GM12878 (cell line): Measurements from ENCODE around the gene SLU7. TPM values are rescaled to one million over a fixed set of nuclear protein-coding genes. Genes with fewer than 3 reads are reported as not detected.

Source experiments
- ATAC-seq: fragments of 200-7000 bp; cut with Tn5 transposase; 3 replicates; pipeline ENCODE4 v1.9.1; 2020; ENCODE audit warnings: mild to moderate bottlenecking, moderate library complexity
- BruUV-seq: library from RNA; stranded (reverse); fragments of 400-500 nt; replicated peaks from 2 replicates; lab custom pipeline; 2021; lab: Mats Ljungman, UMichigan
- CTCF ChIA-PET: fragments of 300-600 bp; sonication (Branson Sonifier 250); formaldehyde crosslinking; extraction: SDS; loops from one replicate; lab custom pipeline; 2021; ENCODE audit warnings: inconsistent platforms; lab: Yijun Ruan, JAX
- POLR2A ChIA-PET: fragments of 350-600 bp; formaldehyde crosslinking; extraction: SDS; loops from one replicate; lab custom pipeline; 2021; ENCODE audit warnings: inconsistent platforms; lab: Charles Lee
- RAD21 ChIA-PET: fragments of 300-600 bp; sonication (Branson Sonifier 250); formaldehyde crosslinking; loops from one replicate; lab custom pipeline; 2023; ENCODE audit warnings: antibody characterized with exemption; ENCODE audit not compliant: unreplicated experiment; lab: Charles Lee
- SMC1A ChIA-PET: fragments of 300-600 bp; sonication (Branson Sonifier 250); formaldehyde crosslinking; loops from one replicate; lab custom pipeline; 2023; ENCODE audit not compliant: unreplicated experiment, uncharacterized antibody; lab: Charles Lee
- DNase-seq: peaks from one replicate; pipeline ENCODE4 v3.0.0-alpha.2; 2011; ENCODE audit warnings: low read depth, low spot score
- FAIRE-seq: peaks from 3 replicates; lab custom pipeline; 2011; peaks lifted over from hg19 to GRCh38; lab: Jason Lieb, UNC
- H2AFZ ChIP-seq: 2 replicates; pipeline ENCODE4 v1.6.0; 2011; ENCODE audit warnings: low read depth, low read length, control low read depth; ENCODE audit not compliant: control insufficient read depth
- H3K27ac ChIP-seq: 2 replicates; pipeline ENCODE4 v1.5.1; 2011; ENCODE audit warnings: control low read depth; ENCODE audit not compliant: control insufficient read depth, insufficient read depth
- H3K27me3 ChIP-seq, 2 experiments: replicated peaks in 1 of 2; 2 replicates each; pipeline versions ENCODE4 v1.6.0 to v1.6.1; 2011; ENCODE audit warnings: low read length in 1 of 2; ENCODE audit not compliant: control insufficient read depth in 2 of 2, insufficient read depth in 2 of 2
- H3K36me3 ChIP-seq, 2 experiments: 2 replicates each; pipeline ENCODE4 v1.5.1; 2011; ENCODE audit warnings: low read length in 1 of 2; ENCODE audit not compliant: control insufficient read depth in 2 of 2, insufficient read depth in 2 of 2
- H3K4me1 ChIP-seq: 2 replicates; pipeline ENCODE4 v1.6.1; 2011; ENCODE audit warnings: mild to moderate bottlenecking, low read length, moderate library complexity, mixed read lengths; ENCODE audit not compliant: control insufficient read depth, insufficient read depth
- H3K4me2 ChIP-seq: 2 replicates; pipeline ENCODE4 v1.6.0; 2011; ENCODE audit warnings: control low read depth; ENCODE audit not compliant: control insufficient read depth, insufficient read depth
- H3K4me3 ChIP-seq: fragments of 200-600 bp; sonication (generic); 2 replicates; pipeline ENCODE4 v1.5.1; 2016
- H3K79me2 ChIP-seq: 2 replicates; pipeline ENCODE4 v1.6.0; 2011; ENCODE audit warnings: low read length; ENCODE audit not compliant: control insufficient read depth, insufficient read depth
- H3K9ac ChIP-seq: 2 replicates; pipeline ENCODE4 v1.8.0; 2011; ENCODE audit warnings: low read length, control low read depth, mixed read lengths; ENCODE audit not compliant: control insufficient read depth, insufficient read depth
- H3K9me3 ChIP-seq: replicated peaks from 3 replicates; pipeline ENCODE4 v1.5.1; 2011; ENCODE audit warnings: mild to moderate bottlenecking, low read length; ENCODE audit not compliant: control insufficient read depth, insufficient read depth
- H4K20me1 ChIP-seq: 2 replicates; pipeline ENCODE4 v1.6.0; 2011; ENCODE audit not compliant: control insufficient read depth, insufficient read depth
- ATF2 ChIP-seq: IDR thresholded peaks from 2 replicates; pipeline ENCODE4 v1.6.1; 2012; ENCODE audit warnings: low read length, inconsistent platforms
- BHLHE40 ChIP-seq, 2 experiments: fragments of 450-650 bp in 1 of 2; IDR thresholded peaks; 2 replicates each; pipeline ENCODE4 v1.6.1; 2011 to 2017; ENCODE audit warnings: low read depth in 2 of 2, borderline replicate concordance in 1 of 2, improper control_type of control experiment in 1 of 2, low read length in 1 of 2, mild to moderate bottlenecking in 1 of 2
- CBX5 ChIP-seq: sonication (generic); IDR thresholded peaks from 2 replicates; pipeline ENCODE4 v1.6.1; 2016; ENCODE audit warnings: low read depth, moderate library complexity, mild to moderate bottlenecking, inconsistent platforms
- EED ChIP-seq: sonication (generic); IDR thresholded peaks from 2 replicates; pipeline ENCODE4 v1.6.1; 2016; ENCODE audit warnings: antibody characterized with exemption, low read depth
- IKZF1 ChIP-seq: fragments of 450-650 bp; conservative IDR thresholded peaks from 2 replicates; pipeline ENCODE4 v1.6.1; 2017; ENCODE audit warnings: antibody characterized with exemption, mild to moderate bottlenecking
- MTA3 ChIP-seq: IDR thresholded peaks from 2 replicates; pipeline ENCODE4 v1.6.1; 2012; ENCODE audit warnings: low read length, inconsistent platforms, borderline replicate concordance
- NR2C1 ChIP-seq: fragments of 450-650 bp; IDR thresholded peaks from 2 replicates; pipeline ENCODE4 v1.6.1; 2017; ENCODE audit warnings: antibody characterized with exemption, mild to moderate bottlenecking, moderate library complexity
- PAX8 ChIP-seq: fragments of 450-650 bp; IDR thresholded peaks from 2 replicates; pipeline ENCODE4 v1.6.1; 2017; ENCODE audit warnings: mild to moderate bottlenecking, moderate library complexity
- POU2F2 ChIP-seq: IDR thresholded peaks from 3 replicates; pipeline ENCODE4 v1.6.1; 2011; ENCODE audit warnings: low read depth, mild to moderate bottlenecking, low read length, borderline replicate concordance
- RELA ChIP-seq: fragments of 450-650 bp; IDR thresholded peaks from 2 replicates; pipeline ENCODE4 v1.8.0; 2014; ENCODE audit warnings: borderline replicate concordance; ENCODE audit not compliant: partially characterized antibody
- SIN3A ChIP-seq: IDR thresholded peaks from 2 replicates; pipeline ENCODE4 v1.6.1; 2012; ENCODE audit warnings: low read depth, low read length, improper control_type of control experiment
- STAT3 ChIP-seq: IDR thresholded peaks from 2 replicates; pipeline ENCODE4 v1.6.1; 2011; ENCODE audit warnings: low read depth, low read length, improper control_type of control experiment
- TBL1XR1 ChIP-seq: IDR thresholded peaks from 2 replicates; pipeline ENCODE4 v1.6.1; 2012; ENCODE audit warnings: low read depth, low read length, improper control_type of control experiment
- ZNF217 ChIP-seq: fragments of 450-650 bp; IDR thresholded peaks from 2 replicates; pipeline ENCODE4 v1.6.1; 2017; ENCODE audit warnings: antibody characterized with exemption, mild to moderate bottlenecking
- ZNF24 ChIP-seq: fragments of 450-650 bp; IDR thresholded peaks from 2 replicates; pipeline ENCODE4 v1.6.1; 2017; ENCODE audit warnings: antibody characterized with exemption, mild to moderate bottlenecking
- ZNF274 ChIP-seq: IDR thresholded peaks from one replicate; pipeline ENCODE4 v1.8.0; 2011; ENCODE audit not compliant: insufficient read length, insufficient read depth
- WGBS: methylation state at CpG from one replicate; pipeline ENCODE4 v1.1.6; 2016; ENCODE audit warnings: low lambda C conversion rate; ENCODE audit not compliant: insufficient replicate concordance, insufficient coverage; ENCODE audit errors: missing lambda C conversion rate; 5-methylcytosine and 5-hydroxymethylcytosine counted together
- in situ Hi-C: fragments of 300-500 bp; cut with MboI; formaldehyde crosslinking; loops from 9 replicates; pipeline ENCODE4 v1.14.3; 2018; ENCODE audit warnings: mixed read lengths
- intact Hi-C: fragments of 100-400 bp; cut with micrococcal nuclease; formaldehyde crosslinking; loops from one replicate; pipeline ENCODE4 v1.14.2; 2022; ENCODE audit not compliant: unreplicated experiment
- polyA plus RNA-seq, 11 experiments: library from polyadenylated mRNA; depleted of rRNA in 4 of 11; unstranded in 6 of 11; stranded (reverse) in 5 of 11; fragments of >200 nt; fragmentation: Nextera tagmentation in 4 of 11; fragmentation: Illumina TruSeq in 1 of 11; extraction: Ambion mirVana in 4 of 11; extraction: Trizol in 1 of 11; gene quantifications; 1 replicate in 1 of 11; 2 replicates in 10 of 11; pipeline versions ENCODE4 v1.2.1 to v1.2.3, GENCODE V29; 2011 to 2016; ENCODE audit warnings: inconsistent platforms in 2 of 11, missing spikeins in 2 of 11, low read depth in 1 of 11
- total RNA-seq, 4 experiments: library from RNA; depleted of rRNA in 3 of 4; stranded (reverse); fragments of >200 nt in 3 of 4; fragmentation: Illumina TruSeq in 1 of 4; extraction: Trizol in 1 of 4; gene quantifications; 2 replicates each; pipeline versions ENCODE4 v1.2.1 to v1.2.3, GENCODE V29; 2013 to 2021
- TF ChIP-seq, protein P1 (sequence below): fragments of 450-650 bp; IDR thresholded peaks from 2 replicates; pipeline ENCODE4 v1.6.1; 2017; ENCODE audit warnings: mild to moderate bottlenecking, moderate library complexity

Gene SLU7
- total and polyA plus RNA-seq, 10 of the 15 experiments (the other 5 are each of a cell fraction or from before 2014, with no cell fraction given) = 32.7 to 55.2 (median 46.6) TPM

DNA sequence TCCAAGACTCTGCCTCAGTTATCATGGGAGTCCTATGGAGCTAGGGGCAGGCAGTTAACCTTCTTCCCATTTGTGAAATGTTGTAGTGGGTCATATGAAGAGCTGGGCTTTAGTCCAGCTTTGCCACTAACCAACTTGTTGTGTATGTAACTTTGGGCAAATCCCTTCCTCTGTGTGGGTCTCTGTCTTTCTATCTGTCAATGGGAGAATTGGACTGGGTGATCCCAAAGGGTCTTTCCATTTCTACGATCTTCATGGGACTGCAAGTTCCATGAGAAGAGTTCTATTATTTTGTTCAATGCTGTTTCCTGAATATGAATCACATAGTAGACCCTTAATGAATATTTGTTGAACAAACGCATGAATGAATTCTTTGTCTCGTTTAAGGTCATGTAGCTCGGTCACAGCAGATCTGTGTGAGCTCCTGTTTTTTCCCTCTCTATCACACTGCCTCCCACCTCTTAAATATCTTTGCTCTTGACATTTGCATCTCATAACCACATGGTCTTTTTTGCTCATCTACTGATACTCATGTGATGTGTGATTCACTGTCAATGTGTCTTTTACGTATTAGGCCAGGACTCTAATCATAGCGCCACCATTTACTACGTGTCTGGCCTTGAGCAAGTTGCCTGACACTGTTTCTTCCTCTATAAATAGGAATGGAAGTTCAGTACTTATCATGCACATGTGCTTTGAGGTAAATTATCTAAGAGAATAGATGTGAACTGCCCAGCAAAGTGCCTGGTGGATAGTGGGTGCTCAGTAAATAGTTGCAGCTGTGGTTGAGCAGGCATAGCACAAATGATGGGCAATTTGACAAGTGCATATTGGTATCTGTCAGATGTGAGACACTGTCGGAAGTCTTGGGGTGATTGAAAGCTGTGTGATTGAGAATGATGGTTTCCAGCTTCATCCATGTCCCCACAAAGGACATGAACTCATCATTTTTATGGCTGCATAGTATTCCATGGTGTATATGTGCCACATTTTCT, 40.2 kb upstream of the SLU7 start:
- Histone ChIP-seq H3K79me2 (peaks cover 14% of the 10 kb centered on the region), H3K9me3 (no peaks in the 10 kb centered on the region; the same call in 2 of the 3 replicates), H3K4me3 (no peak overlapping the region), H4K20me1 (no peaks in the 10 kb centered on the region), H3K4me1 (peaks cover 45% of the 10 kb centered on the region), H3K36me3 (no peaks in the 10 kb centered on the region), H3K9ac (peak overlapping the region; percentile 24; the same call in 1 of the 2 replicates), H2AFZ (peak overlapping the region; percentile 65), H3K4me2 (peak overlapping the region; percentile 19), H3K27me3 (no peaks in the 10 kb centered on the region), H3K27ac (peak overlapping the region; percentile 70)
- peak; percentile 92 for DNase-seq
- SMC1A ChIA-PET = interaction anchor here (0.9 to 15.7 kb wide), 13 partner anchors 8 to 48 kb away, joined by 3 to 511 read pairs (median 11); no protein-coding TSS in a partner anchor
- CTCF ChIA-PET = interaction anchor here (0.8 to 6.2 kb wide), 13 partner anchors 8 to 51 kb away, joined by 3 to 127 read pairs (median 5); partner anchors contain the start of gene PTTG1
- in situ Hi-C loops (no loop called here), intact Hi-C loops (loop anchor here (1.0 kb wide), 2 partner anchors 8 to 16 kb away; no protein-coding TSS in a partner anchor)
- TSS peak; percentile 100 for BruUV-seq
- WGBS = 15% methylated on average over 8 of the region's 8 CpGs
- peak; percentile 64 for FAIRE-seq
- RAD21 ChIA-PET = interaction anchor here (0.8 to 6.0 kb wide), 19 partner anchors 8 to 48 kb away, joined by 3 to 152 read pairs (median 7); partner anchors contain the start of gene SLU7
- POLR2A ChIA-PET = interaction anchor here (0.5 to 6.2 kb wide), 16 partner anchors 8 to 48 kb away, joined by 3 to 97 read pairs (median 7); partner anchors contain the start of genes PTTG1 and SLU7
- peak; percentile 77 for ATAC-seq
- TF ChIP-seq STAT3 (peak; percentile 90; the same call in 1 of the 2 replicates), MTA3 (peak; percentile 17; the same call in 1 of the 2 replicates), ATF2 (peak; percentile 52; the same call in 1 of the 2 replicates), ZNF217 (peak; percentile 88), RELA (peak; percentile 67), POU2F2 (peak; percentile 87), EED (peak; percentile 31; the same call in 1 of the 2 replicates), SIN3A (no peak), ZNF274 (no peak), TBL1XR1 (no peak), IKZF1 (peak; percentile 75), BHLHE40 (IDR thresholded peaks at IDR 0.05; ENCODE audit: borderline replicate concordance in 1 of 2, low read depth in 2 of 2, low read length in 1 of 2) (peak; percentile 90 to 91), NR2C1 (no peak), PAX8 (no peak), ZNF24 (0 out of 2 replicates have a peak, but pooled peaks have one; percentile 45), CBX5 (no peak; the same call in 1 of the 2 replicates)
- TF ChIP-seq, protein P1, sequence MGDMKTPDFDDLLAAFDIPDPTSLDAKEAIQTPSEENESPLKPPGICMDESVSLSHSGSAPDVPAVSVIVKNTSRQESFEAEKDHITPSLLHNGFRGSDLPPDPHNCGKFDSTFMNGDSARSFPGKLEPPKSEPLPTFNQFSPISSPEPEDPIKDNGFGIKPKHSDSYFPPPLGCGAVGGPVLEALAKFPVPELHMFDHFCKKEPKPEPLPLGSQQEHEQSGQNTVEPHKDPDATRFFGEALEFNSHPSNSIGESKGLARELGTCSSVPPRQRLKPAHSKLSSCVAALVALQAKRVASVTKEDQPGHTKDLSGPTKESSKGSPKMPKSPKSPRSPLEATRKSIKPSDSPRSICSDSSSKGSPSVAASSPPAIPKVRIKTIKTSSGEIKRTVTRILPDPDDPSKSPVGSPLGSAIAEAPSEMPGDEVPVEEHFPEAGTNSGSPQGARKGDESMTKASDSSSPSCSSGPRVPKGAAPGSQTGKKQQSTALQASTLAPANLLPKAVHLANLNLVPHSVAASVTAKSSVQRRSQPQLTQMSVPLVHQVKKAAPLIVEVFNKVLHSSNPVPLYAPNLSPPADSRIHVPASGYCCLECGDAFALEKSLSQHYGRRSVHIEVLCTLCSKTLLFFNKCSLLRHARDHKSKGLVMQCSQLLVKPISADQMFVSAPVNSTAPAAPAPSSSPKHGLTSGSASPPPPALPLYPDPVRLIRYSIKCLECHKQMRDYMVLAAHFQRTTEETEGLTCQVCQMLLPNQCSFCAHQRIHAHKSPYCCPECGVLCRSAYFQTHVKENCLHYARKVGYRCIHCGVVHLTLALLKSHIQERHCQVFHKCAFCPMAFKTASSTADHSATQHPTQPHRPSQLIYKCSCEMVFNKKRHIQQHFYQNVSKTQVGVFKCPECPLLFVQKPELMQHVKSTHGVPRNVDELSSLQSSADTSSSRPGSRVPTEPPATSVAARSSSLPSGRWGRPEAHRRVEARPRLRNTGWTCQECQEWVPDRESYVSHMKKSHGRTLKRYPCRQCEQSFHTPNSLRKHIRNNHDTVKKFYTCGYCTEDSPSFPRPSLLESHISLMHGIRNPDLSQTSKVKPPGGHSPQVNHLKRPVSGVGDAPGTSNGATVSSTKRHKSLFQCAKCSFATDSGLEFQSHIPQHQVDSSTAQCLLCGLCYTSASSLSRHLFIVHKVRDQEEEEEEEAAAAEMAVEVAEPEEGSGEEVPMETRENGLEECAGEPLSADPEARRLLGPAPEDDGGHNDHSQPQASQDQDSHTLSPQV = peak; percentile 35; the same call in 1 of the 2 replicates
